ENCODE results near the gene FPR2. TPM values are rescaled to one million over a fixed set of nuclear protein-coding genes. Genes with fewer than 3 reads are reported as not detected.

Gene FPR2
- total and polyA plus RNA-seq, 2 of the 13 experiments (the other 11 are each of a cell fraction or from before 2014, with no cell fraction given): not detected

DNA sequence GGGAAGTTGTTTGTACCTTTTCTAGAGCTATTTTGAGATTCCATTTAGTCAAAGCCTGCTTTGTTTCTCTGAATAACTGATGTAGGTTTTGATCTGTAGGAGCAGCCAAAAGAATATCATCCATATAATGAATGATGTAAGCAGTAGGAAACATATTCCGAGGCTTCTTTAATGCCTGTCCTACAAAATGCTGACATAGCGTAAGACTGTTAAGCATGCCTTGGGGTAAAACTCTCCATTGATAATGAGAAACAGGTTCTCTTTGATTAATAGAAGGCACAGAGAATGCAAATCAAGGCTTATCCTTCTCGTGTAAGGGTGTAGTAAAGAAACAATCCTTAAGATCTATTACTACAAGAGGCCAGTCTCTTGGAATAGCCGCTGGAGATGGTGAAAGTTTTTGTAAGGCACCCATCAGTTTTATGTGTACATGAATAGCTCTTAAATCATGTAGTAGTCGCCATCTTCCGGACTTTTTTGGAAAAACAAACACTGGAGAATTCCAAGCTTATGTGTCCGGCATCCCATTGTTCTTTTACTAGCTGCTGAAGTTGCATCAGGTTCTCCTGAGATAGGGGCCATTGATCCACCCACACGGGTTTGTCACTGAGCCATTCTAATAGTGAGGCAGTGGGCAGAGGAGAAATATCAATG lies 47.5 kb downstream of the FPR2 start (continued):
- no peak for TF ChIP-seq PHF20 (CRISPR knock-in tag; IDR thresholded peaks at IDR 0.05)
- TF ChIP-seq ZNF570 (CRISPR knock-in tag; IDR thresholded peaks at IDR 0.05; ENCODE audit: borderline replicate concordance): no peak
- TF ChIP-seq, protein P1, sequence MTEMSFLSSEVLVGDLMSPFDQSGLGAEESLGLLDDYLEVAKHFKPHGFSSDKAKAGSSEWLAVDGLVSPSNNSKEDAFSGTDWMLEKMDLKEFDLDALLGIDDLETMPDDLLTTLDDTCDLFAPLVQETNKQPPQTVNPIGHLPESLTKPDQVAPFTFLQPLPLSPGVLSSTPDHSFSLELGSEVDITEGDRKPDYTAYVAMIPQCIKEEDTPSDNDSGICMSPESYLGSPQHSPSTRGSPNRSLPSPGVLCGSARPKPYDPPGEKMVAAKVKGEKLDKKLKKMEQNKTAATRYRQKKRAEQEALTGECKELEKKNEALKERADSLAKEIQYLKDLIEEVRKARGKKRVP (CRISPR knock-in tag; IDR thresholded peaks at IDR 0.05): peak in 1 of 2 experiments; percentile 83; a peak in 2 of 4 replicates
- TF ChIP-seq SOX6 (IDR thresholded peaks at IDR 0.05): no peak
- peak; percentile 71 for TF ChIP-seq SOX6 (CRISPR knock-in tag; IDR thresholded peaks at IDR 0.05)
- TF ChIP-seq HMG20A (CRISPR knock-in tag; IDR thresholded peaks at IDR 0.05; ENCODE audit: borderline replicate concordance): no peak
- peak; percentile 66 for TF ChIP-seq MAFF (IDR thresholded peaks at IDR 0.05; ENCODE audit: low read depth, low read length)
- no peak for TF ChIP-seq ZNF331 (CRISPR knock-in tag; IDR thresholded peaks at IDR 0.05)
- TF ChIP-seq, protein P2, sequence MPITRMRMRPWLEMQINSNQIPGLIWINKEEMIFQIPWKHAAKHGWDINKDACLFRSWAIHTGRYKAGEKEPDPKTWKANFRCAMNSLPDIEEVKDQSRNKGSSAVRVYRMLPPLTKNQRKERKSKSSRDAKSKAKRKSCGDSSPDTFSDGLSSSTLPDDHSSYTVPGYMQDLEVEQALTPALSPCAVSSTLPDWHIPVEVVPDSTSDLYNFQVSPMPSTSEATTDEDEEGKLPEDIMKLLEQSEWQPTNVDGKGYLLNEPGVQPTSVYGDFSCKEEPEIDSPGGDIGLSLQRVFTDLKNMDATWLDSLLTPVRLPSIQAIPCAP (CRISPR knock-in tag; IDR thresholded peaks at IDR 0.05; ENCODE audit: low read depth): no peak
- no peak for TF ChIP-seq CBX2 (IDR thresholded peaks at IDR 0.05; ENCODE audit: low read depth, low read length)
- TF ChIP-seq CBX2 (CRISPR knock-in tag; IDR thresholded peaks at IDR 0.05; ENCODE audit: low read depth): no peak
- 0 out of 2 replicates have a peak, but pooled peaks have one; percentile 8 for TF ChIP-seq FOSL2 (CRISPR knock-in tag; IDR thresholded peaks at IDR 0.05)
- TF ChIP-seq, protein P3, sequence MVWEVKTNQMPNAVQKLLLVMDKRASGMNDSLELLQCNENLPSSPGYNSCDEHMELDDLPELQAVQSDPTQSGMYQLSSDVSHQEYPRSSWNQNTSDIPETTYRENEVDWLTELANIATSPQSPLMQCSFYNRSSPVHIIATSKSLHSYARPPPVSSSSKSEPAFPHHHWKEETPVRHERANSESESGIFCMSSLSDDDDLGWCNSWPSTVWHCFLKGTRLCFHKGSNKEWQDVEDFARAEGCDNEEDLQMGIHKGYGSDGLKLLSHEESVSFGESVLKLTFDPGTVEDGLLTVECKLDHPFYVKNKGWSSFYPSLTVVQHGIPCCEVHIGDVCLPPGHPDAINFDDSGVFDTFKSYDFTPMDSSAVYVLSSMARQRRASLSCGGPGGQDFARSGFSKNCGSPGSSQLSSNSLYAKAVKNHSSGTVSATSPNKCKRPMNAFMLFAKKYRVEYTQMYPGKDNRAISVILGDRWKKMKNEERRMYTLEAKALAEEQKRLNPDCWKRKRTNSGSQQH (CRISPR knock-in tag; IDR thresholded peaks at IDR 0.05; ENCODE audit: low read depth): no peak
- TF ChIP-seq, protein P4, sequence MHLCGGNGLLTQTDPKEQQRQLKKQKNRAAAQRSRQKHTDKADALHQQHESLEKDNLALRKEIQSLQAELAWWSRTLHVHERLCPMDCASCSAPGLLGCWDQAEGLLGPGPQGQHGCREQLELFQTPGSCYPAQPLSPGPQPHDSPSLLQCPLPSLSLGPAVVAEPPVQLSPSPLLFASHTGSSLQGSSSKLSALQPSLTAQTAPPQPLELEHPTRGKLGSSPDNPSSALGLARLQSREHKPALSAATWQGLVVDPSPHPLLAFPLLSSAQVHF (CRISPR knock-in tag; IDR thresholded peaks at IDR 0.05): no peak
- no peak for TF ChIP-seq ZNF672 (CRISPR knock-in tag; IDR thresholded peaks at IDR 0.05)
- no peak for TF ChIP-seq FOXK2 (IDR thresholded peaks at IDR 0.05)
- no peak for TF ChIP-seq ZBTB3 (CRISPR knock-in tag; IDR thresholded peaks at IDR 0.05; ENCODE audit: borderline replicate concordance, low read depth)
- TF ChIP-seq ZNF652 (CRISPR knock-in tag; IDR thresholded peaks at IDR 0.05; ENCODE audit: borderline replicate concordance, low read depth): no peak
- TF ChIP-seq, protein P5, sequence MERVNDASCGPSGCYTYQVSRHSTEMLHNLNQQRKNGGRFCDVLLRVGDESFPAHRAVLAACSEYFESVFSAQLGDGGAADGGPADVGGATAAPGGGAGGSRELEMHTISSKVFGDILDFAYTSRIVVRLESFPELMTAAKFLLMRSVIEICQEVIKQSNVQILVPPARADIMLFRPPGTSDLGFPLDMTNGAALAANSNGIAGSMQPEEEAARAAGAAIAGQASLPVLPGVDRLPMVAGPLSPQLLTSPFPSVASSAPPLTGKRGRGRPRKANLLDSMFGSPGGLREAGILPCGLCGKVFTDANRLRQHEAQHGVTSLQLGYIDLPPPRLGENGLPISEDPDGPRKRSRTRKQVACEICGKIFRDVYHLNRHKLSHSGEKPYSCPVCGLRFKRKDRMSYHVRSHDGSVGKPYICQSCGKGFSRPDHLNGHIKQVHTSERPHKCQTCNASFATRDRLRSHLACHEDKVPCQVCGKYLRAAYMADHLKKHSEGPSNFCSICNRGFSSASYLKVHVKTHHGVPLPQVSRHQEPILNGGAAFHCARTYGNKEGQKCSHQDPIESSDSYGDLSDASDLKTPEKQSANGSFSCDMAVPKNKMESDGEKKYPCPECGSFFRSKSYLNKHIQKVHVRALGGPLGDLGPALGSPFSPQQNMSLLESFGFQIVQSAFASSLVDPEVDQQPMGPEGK (CRISPR knock-in tag; IDR thresholded peaks at IDR 0.05): no peak
- TF ChIP-seq, protein P6, sequence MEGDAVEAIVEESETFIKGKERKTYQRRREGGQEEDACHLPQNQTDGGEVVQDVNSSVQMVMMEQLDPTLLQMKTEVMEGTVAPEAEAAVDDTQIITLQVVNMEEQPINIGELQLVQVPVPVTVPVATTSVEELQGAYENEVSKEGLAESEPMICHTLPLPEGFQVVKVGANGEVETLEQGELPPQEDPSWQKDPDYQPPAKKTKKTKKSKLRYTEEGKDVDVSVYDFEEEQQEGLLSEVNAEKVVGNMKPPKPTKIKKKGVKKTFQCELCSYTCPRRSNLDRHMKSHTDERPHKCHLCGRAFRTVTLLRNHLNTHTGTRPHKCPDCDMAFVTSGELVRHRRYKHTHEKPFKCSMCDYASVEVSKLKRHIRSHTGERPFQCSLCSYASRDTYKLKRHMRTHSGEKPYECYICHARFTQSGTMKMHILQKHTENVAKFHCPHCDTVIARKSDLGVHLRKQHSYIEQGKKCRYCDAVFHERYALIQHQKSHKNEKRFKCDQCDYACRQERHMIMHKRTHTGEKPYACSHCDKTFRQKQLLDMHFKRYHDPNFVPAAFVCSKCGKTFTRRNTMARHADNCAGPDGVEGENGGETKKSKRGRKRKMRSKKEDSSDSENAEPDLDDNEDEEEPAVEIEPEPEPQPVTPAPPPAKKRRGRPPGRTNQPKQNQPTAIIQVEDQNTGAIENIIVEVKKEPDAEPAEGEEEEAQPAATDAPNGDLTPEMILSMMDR (CRISPR knock-in tag; IDR thresholded peaks at IDR 0.05): peak; percentile 29
- no peak for TF ChIP-seq ZSCAN9 (CRISPR knock-in tag; IDR thresholded peaks at IDR 0.05; ENCODE audit: borderline replicate concordance)
- TF ChIP-seq SOX5 (CRISPR knock-in tag; IDR thresholded peaks at IDR 0.05; ENCODE audit: borderline replicate concordance): peak; percentile 73; the same call in 1 of the 2 replicates

Measured in HepG2 (cell line).